Measurements from ENCODE around the gene DCTN2. TPM values are rescaled to one million over a fixed set of nuclear protein-coding genes. Genes with fewer than 3 reads are reported as not detected.
A peak's percentile ranks its signal among the peaks of the same experiment; 100 is the strongest.
"Not testable (repeated sequence)": the region's sequence is repeated elsewhere in the genome, so short reads cannot be mapped to it uniquely, and the experiment has no call there.

The DCTN2 gene
- total RNA-seq, 1 donor from 2014 or later = 90.7 TPM

DNA sequence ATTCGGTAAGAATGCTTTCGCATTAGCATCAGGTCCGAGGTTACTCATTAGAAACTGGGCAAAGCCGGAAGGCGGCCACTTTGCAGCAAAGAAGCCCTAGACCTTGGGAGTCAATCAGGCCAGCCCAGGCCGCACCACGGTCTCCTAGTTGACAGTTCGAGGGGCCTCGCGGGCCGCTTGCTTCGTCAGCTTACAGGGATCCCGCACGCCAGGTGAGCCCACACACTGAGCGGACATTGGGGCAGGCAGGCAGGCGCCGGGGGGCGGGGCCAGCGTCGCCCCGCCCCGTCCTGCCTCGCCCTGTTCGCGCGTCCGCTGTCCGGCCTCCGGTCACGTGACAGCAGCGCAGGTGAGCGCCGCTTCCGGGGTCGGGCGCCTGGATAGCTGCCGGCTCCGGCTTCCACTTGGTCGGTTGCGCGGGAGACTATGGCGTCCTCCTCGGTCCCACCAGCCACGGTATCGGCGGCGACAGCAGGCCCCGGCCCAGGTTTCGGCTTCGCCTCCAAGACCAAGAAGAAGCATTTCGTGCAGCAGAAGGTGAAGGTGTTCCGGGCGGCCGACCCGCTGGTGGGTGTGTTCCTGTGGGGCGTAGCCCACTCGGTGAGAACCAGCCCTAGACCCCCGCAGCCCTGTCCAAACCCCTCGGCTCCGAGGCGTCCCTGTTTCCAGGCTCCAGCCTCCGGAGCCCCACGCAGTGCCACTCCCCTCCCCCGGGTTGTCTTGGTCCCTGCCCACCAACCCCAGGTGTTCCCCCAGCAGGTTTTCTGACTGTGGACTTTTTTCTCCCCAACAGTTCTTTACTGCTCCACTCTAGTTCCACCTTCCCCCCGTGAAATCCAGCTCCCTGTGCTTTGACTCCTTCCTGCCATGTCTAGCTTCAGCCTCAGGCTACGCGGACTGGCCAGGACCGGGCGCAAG, 44.1 kb upstream of the DCTN2 start, which contains the start of gene PIP4K2C:
TSS of gene PIP4K2C (plus strand) at position 329 of the 918 bp plus-strand sequence. CDS start at position 427, 98 bp downstream.
- Histone ChIP-seq H3K36me3 (peaks cover 11% of the 10 kb centered on the region), H3K9me3 (no peaks in the 10 kb centered on the region), H3K27me3 (no peaks in the 10 kb centered on the region), H3K4me1 (peaks cover 17% of the 10 kb centered on the region), H3K4me3 (peak within 1 kb of the TSS; percentile 94), H3K27ac (peak within 1 kb of the TSS; percentile 78)
- ATAC-seq (peak; percentile 99), DNase-seq (peak; percentile 93)
- intact Hi-C loops (cut with DNase I) = no loop called here
- TF ChIP-seq, protein P1, sequence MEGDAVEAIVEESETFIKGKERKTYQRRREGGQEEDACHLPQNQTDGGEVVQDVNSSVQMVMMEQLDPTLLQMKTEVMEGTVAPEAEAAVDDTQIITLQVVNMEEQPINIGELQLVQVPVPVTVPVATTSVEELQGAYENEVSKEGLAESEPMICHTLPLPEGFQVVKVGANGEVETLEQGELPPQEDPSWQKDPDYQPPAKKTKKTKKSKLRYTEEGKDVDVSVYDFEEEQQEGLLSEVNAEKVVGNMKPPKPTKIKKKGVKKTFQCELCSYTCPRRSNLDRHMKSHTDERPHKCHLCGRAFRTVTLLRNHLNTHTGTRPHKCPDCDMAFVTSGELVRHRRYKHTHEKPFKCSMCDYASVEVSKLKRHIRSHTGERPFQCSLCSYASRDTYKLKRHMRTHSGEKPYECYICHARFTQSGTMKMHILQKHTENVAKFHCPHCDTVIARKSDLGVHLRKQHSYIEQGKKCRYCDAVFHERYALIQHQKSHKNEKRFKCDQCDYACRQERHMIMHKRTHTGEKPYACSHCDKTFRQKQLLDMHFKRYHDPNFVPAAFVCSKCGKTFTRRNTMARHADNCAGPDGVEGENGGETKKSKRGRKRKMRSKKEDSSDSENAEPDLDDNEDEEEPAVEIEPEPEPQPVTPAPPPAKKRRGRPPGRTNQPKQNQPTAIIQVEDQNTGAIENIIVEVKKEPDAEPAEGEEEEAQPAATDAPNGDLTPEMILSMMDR (IDR thresholded peaks at IDR 0.05) = no peak

DNA sequence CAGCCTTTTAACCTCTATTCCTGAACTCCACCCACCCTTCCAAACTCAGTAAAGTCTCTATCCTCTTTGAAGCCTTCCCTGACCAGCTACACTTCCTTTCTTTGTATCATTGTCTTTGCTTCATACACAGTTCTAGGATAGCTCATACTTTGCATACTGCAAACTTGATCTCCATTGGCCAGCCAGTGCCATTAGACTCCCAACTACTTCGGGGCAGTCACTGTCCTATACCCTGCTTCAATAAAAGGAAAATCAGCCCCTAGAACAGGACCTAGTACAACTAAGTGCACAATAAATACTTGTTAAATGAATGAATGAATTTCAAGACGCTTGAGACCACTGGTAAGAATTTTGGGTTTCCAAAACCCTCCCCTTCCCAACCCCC, 43.5 kb upstream of the DCTN2 start:
- intact Hi-C loops (cut with DNase I) = no loop called here
- TF ChIP-seq, protein P1 (IDR thresholded peaks at IDR 0.05) = no peak
- Histone ChIP-seq H3K9me3 (no peaks in the 10 kb centered on the region), H3K4me3 (peak overlapping the region; percentile 94), H3K36me3 (peaks cover 6% of the 10 kb centered on the region), H3K27ac (peak overlapping the region; percentile 78), H3K27me3 (no peaks in the 10 kb centered on the region), H3K4me1 (peaks cover 17% of the 10 kb centered on the region)
- ATAC-seq (no peak), DNase-seq (no peak)

DNA sequence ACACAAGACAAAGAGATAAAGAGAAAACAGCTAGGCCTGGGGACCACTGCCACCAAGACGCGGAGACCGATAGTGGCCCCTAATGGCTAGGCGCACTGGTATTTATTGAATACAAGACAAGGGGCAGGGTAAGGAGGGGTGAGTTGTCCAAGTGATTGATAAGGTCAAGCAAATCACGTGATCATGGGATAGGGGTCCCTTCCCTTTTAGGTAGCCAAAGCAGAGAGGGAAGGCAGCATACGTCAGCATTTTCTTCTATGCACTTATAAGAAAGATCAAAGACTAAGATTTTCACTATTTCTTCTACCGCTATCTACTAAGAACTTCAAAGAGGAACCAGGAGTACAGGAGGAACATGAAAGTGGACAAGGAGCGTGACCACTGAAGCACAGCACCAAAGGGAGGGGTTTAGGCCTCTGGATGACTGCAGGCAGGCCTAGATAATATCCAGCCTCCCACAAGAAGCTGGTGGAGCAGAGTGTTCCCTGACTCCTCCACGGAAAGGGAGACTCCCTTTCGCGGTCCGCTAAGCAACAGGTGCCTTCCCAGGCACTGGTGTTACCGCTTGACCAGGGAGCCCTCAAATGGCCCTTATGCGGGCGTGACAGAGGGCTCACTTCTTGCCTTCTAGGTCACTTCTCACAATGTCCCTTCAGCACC, 42.1 kb upstream of the DCTN2 start:
- H3K27ac ChIP-seq; H3K4me3 ChIP-seq; DNase-seq; H3K36me3 ChIP-seq; intact Hi-C loops (cut with DNase I); H3K27me3 ChIP-seq; ATAC-seq; H3K9me3 ChIP-seq: not testable (repeated sequence)
- H3K4me1 ChIP-seq = peaks cover 17% of the 10 kb centered on the region

DNA sequence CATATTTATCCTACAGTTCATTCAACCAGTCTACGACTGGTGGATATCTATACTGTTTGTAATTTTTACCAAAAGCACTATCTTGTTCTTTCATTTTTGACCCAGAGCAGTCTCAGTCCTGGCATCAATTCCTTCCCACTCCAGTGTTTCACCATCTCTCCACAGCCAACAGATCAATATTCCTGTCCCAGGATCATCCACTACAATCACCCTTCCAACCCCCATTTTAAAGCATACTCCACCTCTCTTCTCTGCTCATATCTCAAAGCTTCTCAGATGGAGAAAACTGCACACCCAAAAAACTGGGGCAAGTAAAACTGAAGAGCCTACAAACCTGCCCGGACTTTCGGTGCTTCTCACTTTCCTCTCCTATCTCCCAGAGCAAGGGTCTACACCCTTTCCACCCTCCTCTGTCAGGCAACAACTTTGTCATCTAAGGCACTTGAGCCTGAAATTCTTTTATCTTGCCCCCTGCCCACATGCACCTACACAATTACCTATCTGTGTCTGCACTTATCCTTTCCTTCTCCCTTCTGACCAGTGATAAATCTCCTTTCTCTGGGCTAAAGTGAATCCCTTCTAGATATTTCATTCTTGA, 39.9 kb upstream of the DCTN2 start:
- Histone ChIP-seq H3K9me3 (no peaks in the 10 kb centered on the region), H3K27me3 (no peaks in the 10 kb centered on the region), H3K27ac (no peak overlapping the region), H3K4me1 (peaks cover 4% of the 10 kb centered on the region), H3K36me3 (no peaks in the 10 kb centered on the region), H3K4me3 (no peak overlapping the region)
- TF ChIP-seq, protein P1 (IDR thresholded peaks at IDR 0.05) = no peak
- ATAC-seq (no peak), DNase-seq (no peak)
- intact Hi-C loops (cut with DNase I) = no loop called here

DNA sequence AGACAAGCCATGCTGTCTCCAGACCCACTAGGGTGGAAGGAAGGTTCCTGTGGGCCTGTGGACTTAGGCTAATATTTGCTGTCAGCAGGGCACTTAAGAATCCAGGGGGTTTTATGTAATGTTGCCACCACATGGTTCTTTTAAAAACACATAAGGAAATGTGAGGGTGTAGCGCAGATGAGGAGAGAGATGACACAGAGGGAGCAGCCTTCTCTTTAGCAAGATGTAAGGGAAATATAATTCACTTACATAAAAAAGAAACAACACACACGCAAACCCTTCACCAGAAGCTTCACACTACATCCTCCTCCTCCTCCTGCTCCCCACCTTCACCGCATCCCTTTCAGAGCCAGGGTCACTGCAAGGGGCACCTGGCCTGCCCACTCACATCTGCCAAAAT, 39.1 kb upstream of the DCTN2 start:
- Histone ChIP-seq H3K9me3 (no peaks in the 10 kb centered on the region), H3K36me3 (no peaks in the 10 kb centered on the region), H3K27ac (no peak overlapping the region), H3K4me3 (no peak overlapping the region), H3K4me1 (no peaks in the 10 kb centered on the region), H3K27me3 (no peaks in the 10 kb centered on the region)
- DNase-seq (no peak), ATAC-seq (no peak)
- intact Hi-C loops (cut with DNase I) = no loop called here
- TF ChIP-seq, protein P1 (IDR thresholded peaks at IDR 0.05) = no peak

DNA sequence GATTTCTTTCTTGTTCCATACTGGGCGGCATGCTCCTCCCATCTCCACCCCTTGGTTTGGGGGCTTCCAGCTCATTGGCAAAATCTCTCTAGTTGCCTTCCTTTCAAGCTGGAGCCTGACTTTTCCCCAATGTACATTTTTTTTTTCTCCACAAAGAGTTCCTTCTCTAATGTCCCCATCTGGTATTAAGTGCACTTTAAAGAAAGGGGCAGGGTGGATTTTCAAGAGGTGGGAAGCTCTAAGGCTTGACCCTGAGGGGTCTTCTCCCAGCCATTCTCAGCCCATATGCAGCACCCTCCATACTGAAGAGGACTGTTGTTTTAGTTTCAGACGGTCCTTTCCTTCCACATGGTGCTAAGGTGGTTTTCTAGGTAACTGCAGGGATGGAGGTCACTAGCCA, 38.2 kb upstream of the DCTN2 start:
- TF ChIP-seq, protein P1 (IDR thresholded peaks at IDR 0.05) = no peak
- ATAC-seq = no peak

More for the DNA sequence above, 38.2 kb upstream of the DCTN2 start:
- intact Hi-C loops (cut with DNase I) = no loop called here
- DNase-seq = no peak
- H3K4me1 ChIP-seq = no peaks in the 10 kb centered on the region
- H3K4me3 ChIP-seq = no peak overlapping the region
- no peaks in the 10 kb centered on the region for H3K9me3 ChIP-seq
- no peaks in the 10 kb centered on the region for H3K36me3 ChIP-seq
- no peak overlapping the region for H3K27ac ChIP-seq
- H3K27me3 ChIP-seq = no peaks in the 10 kb centered on the region
